IPS-18c (cell line): Measurements from ENCODE around the gene CD47.

Source experiments
- H3K4me3 ChIP-seq: 2 replicates; pipeline ENCODE4 v1.7.0; 2013; ENCODE audit warnings: low read depth, mild to moderate bottlenecking, low read length, moderate library complexity; ENCODE audit not compliant: insufficient read depth
- H3K9me3 ChIP-seq: one replicate; pipeline ENCODE4 v1.6.1; 2013; ENCODE audit warnings: mild to moderate bottlenecking, low read length, moderate library complexity; ENCODE audit not compliant: control insufficient read depth, insufficient read depth

The CD47 gene

DNA sequence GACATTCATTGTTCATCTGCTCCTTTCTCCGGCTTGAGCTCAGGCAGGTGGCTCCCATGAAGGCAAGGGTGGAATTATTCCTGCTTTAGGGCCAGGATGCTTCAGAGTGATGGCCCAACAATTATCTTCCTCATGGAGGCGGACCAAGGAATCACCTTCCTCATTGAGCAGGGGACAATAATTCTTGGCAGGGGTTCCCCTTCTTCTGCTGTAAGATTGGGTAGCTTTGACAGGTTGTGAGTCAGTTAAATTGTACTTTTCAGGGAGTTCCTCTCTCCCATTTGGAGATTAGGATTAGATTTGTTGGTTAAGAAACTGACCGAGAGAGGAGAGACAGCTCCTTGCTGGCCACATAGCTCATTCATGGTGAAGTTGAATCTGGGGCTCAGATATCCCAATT lies 31.4 kb upstream of the CD47 start:
- H3K9me3 ChIP-seq = no peaks in the 10 kb centered on the region
- no peak overlapping the region for H3K4me3 ChIP-seq

DNA sequence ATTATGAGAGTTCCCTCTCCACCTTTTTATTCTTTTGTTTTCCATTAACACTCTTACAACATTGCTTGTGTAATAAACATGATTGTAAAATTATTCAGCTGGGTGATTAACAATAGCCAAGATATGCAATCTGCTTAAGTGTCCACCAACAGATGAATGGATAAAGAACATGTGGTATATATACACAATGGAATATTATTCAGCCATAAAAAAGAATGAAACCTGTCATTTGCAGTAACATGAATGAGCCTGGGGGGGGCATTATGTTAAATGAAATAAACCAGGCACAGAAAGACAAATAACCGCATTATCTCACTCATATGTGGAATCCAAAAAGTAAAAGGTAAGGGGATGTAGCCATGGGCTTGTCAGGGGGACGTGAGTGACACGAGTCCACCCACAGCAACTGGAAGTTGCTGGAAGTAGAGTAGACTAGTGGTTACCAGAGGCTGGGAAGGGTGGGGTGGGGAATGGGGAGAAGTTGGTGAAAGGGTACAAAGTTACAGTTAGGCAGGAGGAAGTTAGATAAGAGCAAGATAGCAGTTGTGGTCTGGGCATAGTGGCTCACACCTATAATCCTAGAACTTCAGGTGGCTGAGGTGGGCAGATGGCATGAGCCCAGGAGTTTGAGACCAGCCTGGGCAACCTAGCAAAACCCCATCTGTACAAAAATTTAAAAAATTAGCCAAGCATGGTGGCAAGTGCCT lies 28.7 kb upstream of the CD47 start:
- Histone ChIP-seq H3K9me3 (no peaks in the 10 kb centered on the region), H3K4me3 (no peak overlapping the region)

DNA sequence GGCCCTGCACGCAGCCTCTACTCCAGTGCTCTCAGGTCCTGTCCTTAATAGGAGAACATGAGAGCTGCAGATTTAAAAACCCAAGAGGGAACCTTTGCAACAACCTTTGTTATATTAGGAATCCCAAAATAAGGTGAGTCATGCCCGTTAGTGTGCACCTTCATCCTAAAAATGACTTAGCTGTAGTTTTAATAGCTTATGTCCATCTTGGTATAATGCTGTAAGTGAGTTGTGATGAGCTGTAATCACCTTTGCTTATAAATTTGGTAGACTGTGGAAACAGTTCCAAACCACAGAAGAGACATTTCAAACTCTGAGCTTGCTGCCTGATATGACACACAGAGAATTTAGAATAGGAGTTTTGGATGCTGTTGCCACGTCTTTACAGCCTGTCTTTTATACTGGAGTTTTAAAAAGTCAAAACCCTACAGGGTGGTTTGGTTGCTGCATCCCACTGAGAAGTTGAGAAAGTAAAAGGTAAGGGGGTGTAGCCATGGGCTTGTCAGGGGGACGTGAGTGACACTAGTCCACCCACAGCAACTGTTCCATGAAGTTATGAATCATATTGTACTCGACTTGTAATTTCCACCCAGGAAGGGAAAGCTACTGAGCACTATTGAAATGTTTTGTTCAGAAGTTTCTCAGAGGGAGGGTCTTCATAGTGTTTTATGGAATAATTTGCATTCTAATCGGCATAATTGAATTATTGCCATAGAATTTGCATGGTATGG lies 27.4 kb upstream of the CD47 start:
- Histone ChIP-seq H3K4me3 (no peak overlapping the region), H3K9me3 (no peaks in the 10 kb centered on the region)

DNA sequence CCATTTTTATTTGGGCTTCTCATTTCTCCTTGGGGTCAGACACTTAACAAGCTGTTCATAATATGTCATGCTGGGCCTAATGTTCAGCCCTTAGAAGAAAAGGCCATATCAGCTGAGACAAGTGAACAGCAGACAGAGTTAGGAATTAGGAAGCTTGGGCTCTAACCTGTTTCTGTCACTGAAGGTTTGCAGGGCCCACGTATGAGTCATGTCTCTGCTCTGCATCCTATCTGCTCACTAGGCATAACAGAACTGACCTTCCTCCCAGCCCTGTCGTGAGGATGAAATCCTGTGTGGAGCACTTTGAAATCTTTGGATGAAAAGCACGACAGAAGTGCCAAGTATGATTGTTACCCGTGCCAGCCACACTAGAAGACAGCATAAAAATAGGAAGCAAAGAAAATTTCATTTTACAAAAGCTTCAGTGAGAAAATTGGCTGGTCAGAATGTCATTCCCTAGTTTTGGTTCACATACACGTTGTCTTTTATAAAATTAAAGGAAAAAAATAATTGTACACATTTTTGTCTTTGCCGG lies 26.5 kb upstream of the CD47 start:
- no peaks in the 10 kb centered on the region for H3K9me3 ChIP-seq
- no peak overlapping the region for H3K4me3 ChIP-seq

DNA sequence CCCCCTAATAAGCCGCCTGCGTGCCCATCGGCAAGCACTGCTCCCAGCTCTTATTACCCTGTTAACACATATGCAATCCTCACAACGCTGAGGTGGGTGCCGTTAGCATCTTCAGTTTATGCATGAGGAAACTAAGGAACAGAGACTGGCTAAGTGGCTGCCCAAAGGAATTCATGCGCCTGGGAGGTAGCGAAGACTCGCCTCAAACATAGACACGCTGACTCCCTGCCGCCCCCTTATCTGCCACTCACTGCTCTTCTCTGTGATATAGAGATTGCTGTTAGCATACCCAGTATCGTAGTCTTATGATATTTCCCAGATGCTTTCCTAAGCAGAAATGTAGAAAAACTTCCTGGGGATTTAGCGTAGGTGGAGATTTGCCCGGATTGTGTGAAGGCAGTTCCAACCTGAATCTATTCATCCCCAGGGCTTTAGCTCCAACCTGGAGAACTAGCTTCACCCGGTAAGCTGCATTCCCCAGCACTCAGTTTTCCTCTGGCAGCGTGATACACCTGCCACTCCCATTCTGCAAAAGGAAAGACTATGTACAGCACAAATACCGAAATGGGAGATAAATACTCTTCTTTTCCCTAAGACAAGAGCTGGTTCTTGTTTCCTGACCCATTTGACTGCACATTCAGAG lies 23.7 kb upstream of the CD47 start:
- Histone ChIP-seq H3K4me3 (no peak overlapping the region), H3K9me3 (no peaks in the 10 kb centered on the region)

DNA sequence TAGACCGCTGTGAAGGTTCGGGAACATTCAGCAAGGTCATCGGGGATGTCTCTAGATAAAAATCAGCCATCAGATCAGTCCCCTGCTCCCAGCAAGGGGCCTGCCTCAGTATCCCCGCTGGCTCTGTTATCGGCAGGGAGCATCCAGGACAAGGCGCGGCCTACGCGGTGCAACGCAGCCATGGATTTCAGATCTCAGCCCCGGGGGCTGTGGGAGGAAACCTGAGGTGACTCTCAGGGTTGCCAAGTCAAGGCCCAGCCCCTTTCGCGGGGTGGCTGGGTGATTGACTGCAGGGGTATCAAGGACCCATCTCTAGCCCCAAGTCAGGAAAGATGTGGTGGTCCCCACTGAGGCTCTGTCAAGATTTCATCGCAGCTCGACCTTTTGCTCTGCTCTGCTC lies 23.1 kb upstream of the CD47 start:
- no peaks in the 10 kb centered on the region for H3K9me3 ChIP-seq
- no peak overlapping the region for H3K4me3 ChIP-seq

DNA sequence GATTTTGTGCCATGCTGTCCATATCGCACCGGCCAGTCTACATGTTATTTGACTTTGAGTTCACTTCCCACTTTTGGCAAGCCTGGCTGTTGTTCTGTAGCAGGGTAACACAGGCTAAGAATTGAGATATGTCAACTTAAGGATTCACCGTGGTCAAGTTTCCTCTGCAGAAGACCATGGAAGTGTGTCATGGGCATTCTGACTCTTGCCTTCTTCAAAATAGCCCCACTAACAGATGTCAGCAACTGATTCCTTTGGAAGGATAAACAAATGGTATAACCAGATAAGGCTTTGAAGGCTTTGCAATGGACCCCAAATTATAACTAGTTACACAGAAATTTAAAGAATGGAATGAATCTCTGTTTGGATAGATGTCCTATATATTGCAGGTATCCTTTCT lies 20.1 kb upstream of the CD47 start:
- no peak overlapping the region for H3K4me3 ChIP-seq

DNA sequence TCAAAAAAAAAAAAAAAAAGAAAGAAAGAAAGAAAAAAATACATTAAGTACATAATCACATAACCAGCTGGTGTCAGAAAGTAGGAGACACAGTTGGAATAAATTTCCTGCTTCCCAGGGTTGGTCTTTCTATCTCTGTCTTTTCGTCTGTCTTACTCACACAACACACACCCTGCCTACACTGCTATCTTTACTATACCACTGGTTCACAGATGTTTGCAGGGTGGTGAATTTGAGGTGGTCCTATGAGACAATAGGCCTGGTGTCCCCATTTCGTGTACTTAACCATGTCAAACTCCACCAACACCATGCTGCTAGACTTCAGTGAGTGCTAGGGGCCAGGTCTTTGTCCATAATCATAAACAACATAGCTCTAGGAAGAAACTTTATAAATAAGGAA lies 17.6 kb upstream of the CD47 start:
- Histone ChIP-seq H3K4me3 (no peak overlapping the region), H3K9me3 (no peaks in the 10 kb centered on the region)

More for the DNA sequence above, 20.1 kb upstream of the CD47 start:
- no peaks in the 10 kb centered on the region for H3K9me3 ChIP-seq

DNA sequence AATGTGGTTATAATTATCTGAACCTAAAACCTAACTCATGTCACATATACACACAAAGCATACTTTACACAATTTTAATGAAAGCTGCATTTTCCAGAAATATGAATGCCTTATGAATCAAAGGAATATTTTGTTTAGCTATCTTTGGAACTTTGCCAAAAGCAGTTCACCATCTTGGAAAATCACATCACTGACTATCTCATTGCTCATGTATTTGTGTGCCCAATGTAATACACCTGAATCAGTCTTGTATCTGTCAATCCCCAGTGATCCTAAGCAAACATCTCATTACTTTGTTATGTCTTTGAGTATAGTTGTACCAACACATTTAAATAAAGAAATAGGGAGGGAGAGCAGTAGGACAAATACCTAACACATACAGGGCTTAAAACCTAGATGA lies 15.6 kb upstream of the CD47 start:
- Histone ChIP-seq H3K4me3 (no peak overlapping the region), H3K9me3 (no peaks in the 10 kb centered on the region)

DNA sequence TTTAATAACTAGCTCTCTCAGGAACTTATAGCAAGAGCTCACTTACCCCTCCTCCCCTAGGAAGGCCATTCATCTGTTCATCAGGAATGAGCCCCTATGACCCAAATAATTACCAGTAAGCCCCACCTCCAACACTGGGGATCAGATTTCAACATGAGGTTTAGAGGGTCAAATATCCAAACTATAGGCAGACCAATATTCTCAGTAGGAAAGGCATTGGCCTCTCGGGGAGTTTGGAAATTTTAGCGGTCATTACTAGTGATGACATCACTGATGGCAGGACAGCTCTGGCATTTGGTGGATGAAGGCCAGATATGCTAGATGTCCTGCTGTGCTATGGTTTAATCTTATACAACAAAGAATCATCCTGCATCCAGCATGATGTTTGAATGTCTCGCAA lies 15.2 kb upstream of the CD47 start:
- Histone ChIP-seq H3K9me3 (no peaks in the 10 kb centered on the region), H3K4me3 (no peak overlapping the region)

DNA sequence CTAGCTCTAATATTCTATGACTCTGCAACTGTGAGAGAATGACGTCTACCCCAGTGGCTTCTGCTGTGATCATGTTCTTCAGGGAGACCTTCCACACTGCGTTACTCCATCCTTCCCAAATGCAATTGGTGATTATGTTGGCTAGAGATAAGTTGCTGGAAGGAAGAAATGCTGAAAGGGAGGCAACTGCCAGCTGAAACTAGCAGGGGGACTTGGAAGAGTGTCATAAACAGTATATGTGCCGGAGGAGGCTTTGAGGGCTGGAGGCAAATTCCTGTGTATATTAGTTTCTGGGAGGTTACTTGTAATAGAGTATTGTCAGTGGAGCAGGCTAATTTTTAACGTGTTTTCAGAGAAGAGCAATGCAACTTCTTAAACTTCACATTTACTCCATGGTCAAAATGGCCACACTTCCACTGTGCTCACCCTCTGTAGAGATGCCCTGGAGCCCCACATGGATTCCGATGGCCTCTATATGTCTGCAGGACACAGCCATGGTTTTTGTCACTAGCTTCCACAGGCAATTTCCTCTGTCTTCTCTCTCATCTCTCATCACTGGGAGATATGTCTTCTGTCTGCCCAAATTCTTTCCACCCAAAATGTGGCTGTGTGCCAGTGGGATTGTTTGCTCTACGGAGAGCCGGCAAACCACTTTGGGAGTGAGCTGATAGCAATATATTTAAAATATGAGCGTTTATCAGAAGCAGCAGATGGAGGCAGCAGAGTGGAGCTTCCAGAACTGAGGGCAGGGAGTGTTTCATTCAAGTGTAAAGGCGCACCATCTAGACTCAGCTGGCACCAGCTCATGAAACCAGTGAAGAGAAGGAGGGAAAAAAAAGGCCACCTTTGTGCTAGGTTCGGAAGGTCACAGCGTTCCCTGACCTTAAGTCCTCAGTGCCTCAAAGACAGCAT lies 13.3 kb upstream of the CD47 start:
- Histone ChIP-seq H3K9me3 (no peaks in the 10 kb centered on the region), H3K4me3 (no peak overlapping the region)

DNA sequence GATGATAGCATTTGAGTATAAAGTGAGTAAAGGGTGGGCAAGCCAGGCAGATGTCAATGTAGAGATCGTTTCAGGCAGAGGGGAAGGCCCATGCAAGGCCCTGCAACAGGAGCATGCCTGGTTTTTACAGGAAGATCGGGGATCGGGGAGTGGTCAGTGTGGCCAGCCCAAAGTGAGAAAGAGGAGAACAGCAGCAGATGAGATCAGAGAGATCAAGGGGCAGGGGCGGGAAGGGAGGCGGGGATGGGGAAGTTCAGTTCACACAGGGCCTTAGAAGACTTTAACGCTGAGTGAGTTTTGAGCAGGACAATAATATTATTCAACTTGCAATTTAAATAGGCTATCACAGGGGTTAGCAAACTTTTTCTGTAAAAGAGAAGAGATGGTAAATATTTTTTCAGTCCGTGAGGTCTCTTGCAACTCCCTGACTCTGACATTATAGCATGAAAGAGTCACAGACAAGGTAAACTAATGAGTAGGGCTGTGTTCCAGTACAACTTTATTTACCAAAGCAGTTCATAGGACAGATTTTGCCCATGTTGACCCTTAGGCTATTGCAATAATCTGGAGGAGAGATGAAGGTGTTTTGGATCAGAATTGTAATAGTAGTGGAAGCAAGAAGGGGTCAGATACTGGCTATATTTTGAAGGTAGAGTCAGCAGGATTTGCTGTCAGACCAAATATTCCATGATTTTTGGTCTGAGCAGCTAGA lies 12.4 kb upstream of the CD47 start:
- H3K9me3 ChIP-seq = no peaks in the 10 kb centered on the region

DNA sequence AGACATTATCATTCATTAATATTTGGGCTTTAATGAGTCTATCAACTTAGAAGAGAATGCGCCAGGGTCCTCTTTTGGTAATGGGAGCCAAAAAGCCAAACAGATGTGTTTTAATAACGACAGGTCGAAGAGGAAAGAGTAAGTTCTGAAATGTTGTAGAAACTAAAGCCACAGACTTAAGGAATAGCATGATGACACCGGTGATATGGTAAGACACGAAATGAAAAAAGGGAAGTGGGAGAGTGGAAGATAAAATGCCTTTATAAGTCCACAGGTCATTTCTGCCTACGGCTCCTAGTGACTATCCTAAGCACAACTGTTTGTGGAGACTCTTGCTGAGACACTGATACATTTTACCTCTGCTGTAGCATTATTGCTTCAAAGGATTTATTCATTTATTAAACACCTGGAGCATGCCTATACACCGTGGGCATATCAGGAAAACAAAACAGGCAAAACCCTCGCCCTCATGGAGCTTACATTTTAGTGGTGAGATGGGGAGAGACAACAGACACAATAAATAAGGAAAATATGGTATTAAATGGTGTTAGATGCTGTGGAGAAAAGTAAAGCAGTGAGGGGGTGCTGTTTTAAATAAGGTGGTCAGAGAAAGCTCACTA lies 11.7 kb upstream of the CD47 start:
- no peaks in the 10 kb centered on the region for H3K9me3 ChIP-seq
- no peak overlapping the region for H3K4me3 ChIP-seq

More for the DNA sequence above, 12.4 kb upstream of the CD47 start:
- H3K4me3 ChIP-seq = no peak overlapping the region

DNA sequence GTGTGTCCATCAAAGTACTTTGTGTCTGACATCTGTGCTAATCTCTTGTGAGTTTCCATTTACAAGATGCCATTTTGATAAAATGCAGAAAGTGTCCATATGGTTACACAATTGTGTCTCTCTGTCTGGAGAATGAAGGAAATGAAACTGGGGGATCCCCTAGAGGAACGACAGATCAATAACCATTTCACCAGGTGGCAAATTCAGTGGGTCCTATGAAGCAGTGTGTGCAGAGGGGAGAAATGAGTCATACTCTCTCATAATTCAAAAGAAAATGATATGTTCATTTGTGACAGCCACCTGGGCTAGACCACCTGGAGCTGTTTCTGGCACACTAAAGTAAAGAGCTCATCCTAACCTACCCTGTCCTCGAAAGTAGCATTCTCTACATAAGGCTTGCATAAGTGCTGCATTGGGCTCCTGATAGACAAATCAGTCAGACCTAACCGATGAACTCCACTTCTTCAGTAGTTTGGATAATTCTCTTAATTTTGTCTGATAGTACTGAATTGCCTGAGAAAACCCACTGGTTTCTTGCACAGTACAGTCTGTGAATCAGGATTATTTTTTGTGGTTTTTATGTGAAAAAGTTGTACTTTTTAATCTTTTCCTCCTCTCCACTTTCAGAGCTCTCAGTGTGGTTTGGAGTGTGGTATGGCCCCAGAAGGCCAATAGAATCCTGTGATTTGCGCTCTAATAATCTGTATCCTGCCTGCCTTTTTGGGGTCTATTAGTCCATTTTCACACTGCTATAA lies 10.3 kb upstream of the CD47 start:
- no peaks in the 10 kb centered on the region for H3K9me3 ChIP-seq
- H3K4me3 ChIP-seq = no peak overlapping the region

DNA sequence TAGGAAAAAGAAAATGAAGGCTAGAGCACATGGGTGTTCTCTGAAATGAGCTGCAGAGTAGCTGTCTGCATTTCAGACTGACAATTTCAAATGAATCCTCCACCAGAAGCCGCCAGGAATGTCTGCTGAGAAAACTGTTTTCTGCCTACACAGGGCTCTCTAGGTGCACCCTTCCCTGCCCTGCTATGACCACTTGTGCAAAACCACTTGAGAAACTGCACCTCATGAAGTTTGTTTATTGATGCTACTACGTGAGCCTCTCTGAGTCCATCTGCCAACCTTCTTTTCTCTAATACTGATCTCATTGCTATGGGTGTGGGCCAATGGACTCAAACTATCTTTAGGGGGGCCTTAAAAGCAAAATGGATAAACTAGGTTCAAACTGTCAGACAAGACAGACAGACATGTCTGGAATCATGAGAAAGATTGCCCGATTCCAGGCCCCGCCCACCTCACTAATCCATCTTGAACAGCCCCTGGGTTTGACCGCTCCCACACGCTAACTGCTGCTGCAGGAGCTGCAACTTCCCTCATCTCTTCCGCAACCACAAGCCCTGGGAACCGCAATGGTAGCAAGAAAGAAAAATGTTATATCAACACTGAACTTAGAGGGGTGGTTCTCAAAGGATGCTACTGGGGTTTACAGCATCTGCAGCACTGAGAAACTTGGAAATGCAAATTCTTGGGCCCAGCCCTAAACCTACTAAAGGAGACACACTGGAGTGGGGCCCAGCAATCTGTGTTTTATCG lies 9.0 kb upstream of the CD47 start:
- no peak overlapping the region for H3K4me3 ChIP-seq
- H3K9me3 ChIP-seq = no peaks in the 10 kb centered on the region
